ENCODE results near the gene TRIP11. TPM values are rescaled to one million over a fixed set of nuclear protein-coding genes. Genes with fewer than 3 reads are reported as not detected.
A peak's percentile ranks its signal among the peaks of the same experiment; 100 is the strongest.

TRIP11 gene
- total and polyA plus RNA-seq, 2 experiments from 2014 or later, result 39.2 to 44.7 TPM

- Histone ChIP-seq H3K9me2 (replicated peaks; ENCODE audit: insufficient read depth) (no peaks in the 10 kb centered on the region), H3K79me2 (no peaks in the 10 kb centered on the region), H3K4me1 (ENCODE audit: insufficient read depth) (peaks cover 13% of the 10 kb centered on the region), H3K27me3 (no peaks in the 10 kb centered on the region), H2AFZ (no peak overlapping the region), H3K9me3 (ENCODE audit: low read depth) (no peaks in the 10 kb centered on the region), H3K4me2 (no peak overlapping the region), H3K27ac (peak overlapping the region; percentile 36), H3K4me3 (no peak overlapping the region), H3K36me3 (replicated peaks; ENCODE audit: insufficient read depth, low read depth) (no peaks in the 10 kb centered on the region), H4K20me1 (ENCODE audit: insufficient read depth, poor library complexity, severe bottlenecking) (peaks cover 3% of the 10 kb centered on the region)
- no peak for TF ChIP-seq EZH2phosphoT487 (IDR thresholded peaks at IDR 0.05; ENCODE audit: low read depth, severe bottlenecking, unreplicated experiment)
- TF ChIP-seq EZH2 (IDR thresholded peaks at IDR 0.05; ENCODE audit: borderline replicate concordance), result no peak
- DNase-seq (ENCODE audit: low spot score), result no peak
- 73% methylated on average over 17 of the region's 17 CpGs for WGBS (ENCODE audit: low lambda C conversion rate, missing lambda C conversion rate)
These were observed 113.5 kb downstream of the TRIP11 start for GRCh38 chr14:91926131-91926890.

DNA sequence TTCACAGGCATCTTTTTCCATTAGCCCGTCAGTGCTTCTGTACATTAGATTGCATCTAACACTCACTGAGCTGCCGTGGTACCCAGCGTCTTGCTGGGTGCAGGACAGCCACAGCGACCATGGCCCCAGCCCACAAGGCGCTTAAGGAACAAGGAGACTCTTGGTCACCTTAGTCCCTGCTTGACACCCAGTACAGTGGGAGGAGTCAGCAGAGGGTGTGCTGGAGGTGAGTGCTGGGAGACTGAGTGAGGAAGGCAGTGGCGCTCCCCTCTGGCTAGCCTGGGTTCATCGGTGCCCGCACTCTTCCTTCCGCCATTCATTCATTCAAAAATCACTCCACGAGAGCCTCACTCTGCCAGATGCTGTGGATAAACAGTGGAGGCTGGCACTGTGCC, 114.1 kb downstream of the TRIP11 start:
- no peaks in the 10 kb centered on the region for H3K79me2 ChIP-seq
- no peak overlapping the region for H3K4me2 ChIP-seq
- H3K4me3 ChIP-seq, result no peak overlapping the region
- no peaks in the 10 kb centered on the region for H3K9me3 ChIP-seq (ENCODE audit: low read depth)
- H2AFZ ChIP-seq, result no peak overlapping the region
- no peaks in the 10 kb centered on the region for H3K27me3 ChIP-seq
- no peaks in the 10 kb centered on the region for H3K36me3 ChIP-seq (replicated peaks; ENCODE audit: insufficient read depth, low read depth)
- H3K27ac ChIP-seq, result no peak overlapping the region
- TF ChIP-seq, protein P1, sequence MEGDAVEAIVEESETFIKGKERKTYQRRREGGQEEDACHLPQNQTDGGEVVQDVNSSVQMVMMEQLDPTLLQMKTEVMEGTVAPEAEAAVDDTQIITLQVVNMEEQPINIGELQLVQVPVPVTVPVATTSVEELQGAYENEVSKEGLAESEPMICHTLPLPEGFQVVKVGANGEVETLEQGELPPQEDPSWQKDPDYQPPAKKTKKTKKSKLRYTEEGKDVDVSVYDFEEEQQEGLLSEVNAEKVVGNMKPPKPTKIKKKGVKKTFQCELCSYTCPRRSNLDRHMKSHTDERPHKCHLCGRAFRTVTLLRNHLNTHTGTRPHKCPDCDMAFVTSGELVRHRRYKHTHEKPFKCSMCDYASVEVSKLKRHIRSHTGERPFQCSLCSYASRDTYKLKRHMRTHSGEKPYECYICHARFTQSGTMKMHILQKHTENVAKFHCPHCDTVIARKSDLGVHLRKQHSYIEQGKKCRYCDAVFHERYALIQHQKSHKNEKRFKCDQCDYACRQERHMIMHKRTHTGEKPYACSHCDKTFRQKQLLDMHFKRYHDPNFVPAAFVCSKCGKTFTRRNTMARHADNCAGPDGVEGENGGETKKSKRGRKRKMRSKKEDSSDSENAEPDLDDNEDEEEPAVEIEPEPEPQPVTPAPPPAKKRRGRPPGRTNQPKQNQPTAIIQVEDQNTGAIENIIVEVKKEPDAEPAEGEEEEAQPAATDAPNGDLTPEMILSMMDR (IDR thresholded peaks at IDR 0.05; ENCODE audit: poor library complexity), result no peak
- TF ChIP-seq EZH2phosphoT487 (IDR thresholded peaks at IDR 0.05; ENCODE audit: low read depth, severe bottlenecking, unreplicated experiment) (no peak), EZH2 (IDR thresholded peaks at IDR 0.05; ENCODE audit: borderline replicate concordance) (no peak)
- H4K20me1 ChIP-seq (ENCODE audit: insufficient read depth, poor library complexity, severe bottlenecking), result peaks cover 3% of the 10 kb centered on the region
- H3K4me1 ChIP-seq (ENCODE audit: insufficient read depth), result peaks cover 13% of the 10 kb centered on the region
- H3K9me2 ChIP-seq (replicated peaks; ENCODE audit: insufficient read depth), result no peaks in the 10 kb centered on the region
- 96% methylated on average over 10 of the region's 10 CpGs for WGBS (ENCODE audit: low lambda C conversion rate, missing lambda C conversion rate)
- DNase-seq (ENCODE audit: low spot score), result no peak

DNA sequence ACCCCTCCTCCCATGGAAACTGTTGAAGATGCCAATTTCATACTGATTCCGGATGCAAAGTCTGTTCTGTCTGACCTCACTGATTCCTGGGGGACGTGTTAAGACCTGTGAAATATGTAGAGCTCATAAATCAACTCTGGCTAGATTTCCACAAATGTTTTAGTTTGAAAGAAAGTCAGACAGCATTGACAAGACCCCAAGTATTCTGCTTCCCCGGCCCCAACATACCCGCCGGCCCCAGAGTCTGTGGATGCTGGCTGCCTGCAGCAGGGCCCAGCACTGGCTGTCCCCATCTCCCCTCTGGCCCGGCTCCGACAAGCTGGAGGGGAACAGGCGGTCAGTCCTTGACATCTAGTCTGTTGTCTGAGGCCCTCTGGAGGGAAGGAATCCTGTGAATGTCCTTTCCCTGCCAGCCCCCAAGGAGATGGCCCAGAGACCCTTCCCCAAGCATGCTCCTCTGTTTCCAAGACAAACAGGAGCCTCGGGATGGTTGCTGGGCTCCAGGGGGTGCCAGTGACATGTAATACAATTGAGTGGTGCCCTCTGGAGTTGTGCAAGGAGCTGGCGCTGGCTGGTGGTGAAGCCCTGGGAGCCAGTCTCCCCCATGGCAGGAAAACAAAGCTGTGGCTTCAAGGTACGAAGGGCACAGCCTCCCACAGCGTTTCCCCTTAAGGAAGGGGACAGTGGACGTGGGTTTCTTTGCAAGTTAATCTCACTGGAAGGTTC, 114.7 kb downstream of the TRIP11 start:
- no peaks in the 10 kb centered on the region for H3K9me2 ChIP-seq (replicated peaks; ENCODE audit: insufficient read depth)
- H3K4me2 ChIP-seq, result no peak overlapping the region
- peaks cover 13% of the 10 kb centered on the region for H3K4me1 ChIP-seq (ENCODE audit: insufficient read depth)
- no peak for DNase-seq (ENCODE audit: low spot score)
- no peaks in the 10 kb centered on the region for H3K36me3 ChIP-seq (replicated peaks; ENCODE audit: insufficient read depth, low read depth)
- TF ChIP-seq EZH2phosphoT487 (IDR thresholded peaks at IDR 0.05; ENCODE audit: low read depth, severe bottlenecking, unreplicated experiment) (no peak), EZH2 (IDR thresholded peaks at IDR 0.05; ENCODE audit: borderline replicate concordance) (no peak)
- TF ChIP-seq, protein P1 (IDR thresholded peaks at IDR 0.05; ENCODE audit: poor library complexity), result no peak
- no peak overlapping the region for H2AFZ ChIP-seq
- no peaks in the 10 kb centered on the region for H3K79me2 ChIP-seq
- 73% methylated on average over 13 of the region's 13 CpGs for WGBS (ENCODE audit: low lambda C conversion rate, missing lambda C conversion rate)
- no peaks in the 10 kb centered on the region for H3K9me3 ChIP-seq (ENCODE audit: low read depth)
- H3K4me3 ChIP-seq, result no peak overlapping the region
- peaks cover 3% of the 10 kb centered on the region for H4K20me1 ChIP-seq (ENCODE audit: insufficient read depth, poor library complexity, severe bottlenecking)
- H3K27me3 ChIP-seq, result no peaks in the 10 kb centered on the region
- no peak overlapping the region for H3K27ac ChIP-seq

GRCh38 chr14:91920526-91920925, 119.3 kb downstream of the TRIP11 start:
- Histone ChIP-seq H3K4me3 (no peak overlapping the region), H3K9me2 (replicated peaks; ENCODE audit: insufficient read depth) (no peaks in the 10 kb centered on the region), H3K27me3 (no peaks in the 10 kb centered on the region), H4K20me1 (ENCODE audit: insufficient read depth, poor library complexity, severe bottlenecking) (no peaks in the 10 kb centered on the region), H3K4me2 (no peak overlapping the region), H3K36me3 (replicated peaks; ENCODE audit: insufficient read depth, low read depth) (no peaks in the 10 kb centered on the region), H3K4me1 (ENCODE audit: insufficient read depth) (peaks cover 12% of the 10 kb centered on the region), H3K27ac (no peak overlapping the region), H3K79me2 (no peaks in the 10 kb centered on the region), H3K9me3 (ENCODE audit: low read depth) (no peaks in the 10 kb centered on the region), H2AFZ (no peak overlapping the region)
- WGBS (ENCODE audit: low lambda C conversion rate, missing lambda C conversion rate), result 86% methylated on average over 3 of the region's 3 CpGs
- DNase-seq (ENCODE audit: low spot score), result no peak
- TF ChIP-seq, protein P1 (IDR thresholded peaks at IDR 0.05; ENCODE audit: poor library complexity), result no peak
- no peak for TF ChIP-seq EZH2phosphoT487 (IDR thresholded peaks at IDR 0.05; ENCODE audit: low read depth, severe bottlenecking, unreplicated experiment)

Data from hepatocyte (in vitro differentiated cells).